GM18499 (cell line): Measurements from ENCODE around the gene ZNF70.
"Not testable (repeated sequence)": the region's sequence is repeated elsewhere in the genome, so short reads cannot be mapped to it uniquely, and the experiment has no call there.

Experiments used
- ATAC-seq: cut with Tn5 transposase; IDR thresholded peaks from one replicate; pipeline ENCODE4 v1.9.1; 2021; ENCODE audit warnings: moderate number of reproducible peaks; ENCODE audit not compliant: insufficient read depth, unreplicated experiment

ZNF70 gene

GRCh38 chr22:23762842-23763578 lies 12.1 kb upstream of the ZNF70 start, which contains the start of gene C22orf15:
Gene C22orf15, plus strand, starts transcription at chr22:23762990. Its CDS starts 317 bp downstream, at chr22:23763307.
- no peak for ATAC-seq

- ATAC-seq: no peak
Observed at GRCh38 chr22:23760056-23760455, 9.1 kb upstream of the ZNF70 start.

GRCh38 chr22:23759566-23759965 lies 8.7 kb upstream of the ZNF70 start:
- ATAC-seq: no peak

DNA sequence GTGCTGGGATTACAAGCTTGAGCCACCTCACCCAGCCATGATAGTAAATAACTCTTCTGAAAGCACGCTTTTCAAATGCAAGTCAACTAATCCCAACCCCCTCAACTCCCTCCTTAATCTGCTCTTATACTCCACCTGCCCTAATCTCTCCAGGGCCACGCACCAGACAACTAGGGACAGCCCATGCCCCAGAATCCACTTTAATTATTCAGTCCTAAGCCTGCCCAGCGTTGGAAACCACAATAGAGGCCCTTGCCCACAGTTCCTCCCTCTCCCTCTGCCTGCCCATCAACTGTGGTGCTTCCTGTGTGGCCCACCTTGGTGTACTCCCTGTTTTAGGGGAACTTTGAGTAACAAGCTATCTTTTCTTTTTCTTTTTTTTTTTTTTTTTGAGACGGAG lies 6.0 kb upstream of the ZNF70 start:
- ATAC-seq: no peak

- ATAC-seq: no peak
Observed at GRCh38 chr22:23755711-23756110, 4.8 kb upstream of the ZNF70 start.

DNA sequence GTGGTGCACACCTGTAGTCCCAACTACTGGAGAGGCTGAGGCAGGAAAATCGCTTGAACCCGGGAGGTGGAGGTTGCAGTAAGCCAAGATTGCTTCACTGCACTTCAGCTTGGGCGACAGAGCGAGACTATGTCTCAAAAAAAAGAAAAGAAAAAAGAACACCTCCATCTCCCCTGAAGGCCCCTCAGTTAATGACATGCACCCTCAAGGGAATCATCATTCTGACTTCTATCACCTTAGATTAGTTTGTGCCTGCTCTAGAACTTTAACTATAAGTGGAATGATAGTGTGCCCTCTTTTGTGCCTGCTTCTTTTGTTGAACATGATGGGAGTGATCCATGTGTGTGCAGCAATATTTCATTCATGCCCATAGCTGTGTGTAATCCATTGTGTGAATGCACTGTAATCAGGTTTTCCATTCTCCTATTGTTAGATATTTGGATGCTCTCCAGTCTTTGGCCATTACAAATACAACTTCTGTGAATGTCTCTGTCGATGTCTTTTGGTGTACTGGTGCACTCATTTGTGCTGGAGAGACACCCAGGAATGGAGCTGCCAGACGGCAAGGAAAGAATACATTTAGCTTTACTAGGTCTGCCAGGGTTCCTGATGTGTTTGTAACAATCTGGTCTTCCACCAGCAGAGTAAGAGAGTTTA lies 4.2 kb upstream of the ZNF70 start:
- no peak for ATAC-seq

DNA sequence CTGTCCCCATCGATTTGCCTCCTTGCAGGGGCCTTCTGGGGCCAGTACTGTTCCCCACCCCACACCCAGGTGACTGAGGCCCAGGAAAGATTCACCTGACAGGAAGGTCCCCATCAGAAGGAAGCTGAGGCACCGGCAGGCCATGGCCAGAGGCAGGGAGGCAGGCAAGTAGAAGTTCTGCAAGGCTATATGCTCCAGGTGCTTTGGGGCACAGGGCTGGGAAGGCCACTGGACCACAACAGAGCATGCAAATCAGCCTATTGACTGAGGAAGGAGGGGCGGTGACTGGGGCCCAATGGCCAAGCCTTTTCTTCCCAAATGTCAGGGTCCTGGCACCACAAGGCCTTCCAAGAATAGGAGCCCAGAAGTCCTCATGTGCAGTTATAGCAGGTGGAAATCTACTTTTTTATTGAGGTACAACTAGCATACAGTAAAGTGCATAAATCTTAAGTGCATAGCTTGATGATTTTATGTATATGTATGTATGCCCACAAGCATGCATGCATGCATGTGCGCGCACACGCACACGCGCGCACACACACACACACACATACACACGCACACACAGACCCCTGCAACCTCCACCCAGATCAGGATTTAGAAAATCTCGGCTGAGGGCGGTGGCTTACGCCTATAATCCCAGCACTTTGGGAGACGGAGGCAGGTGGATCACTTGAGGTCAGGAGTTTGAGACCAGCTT lies 3.5 kb upstream of the ZNF70 start, which contains the start of gene VPREB3:
VPREB3 (minus strand) TSS at position 206 of the 700 bp plus-strand sequence; CDS start at position 144, 62 bp downstream.
- no peak for ATAC-seq

- ATAC-seq: no peak
Observed at GRCh38 chr22:23753385-23753784, 2.5 kb upstream of the ZNF70 start.

- no peak for ATAC-seq
Observed at GRCh38 chr22:23752750-23753149, 1.8 kb upstream of the ZNF70 start.

- no peak for ATAC-seq
Observed at GRCh38 chr22:23752090-23752691, 1.3 kb upstream of the ZNF70 start.

DNA sequence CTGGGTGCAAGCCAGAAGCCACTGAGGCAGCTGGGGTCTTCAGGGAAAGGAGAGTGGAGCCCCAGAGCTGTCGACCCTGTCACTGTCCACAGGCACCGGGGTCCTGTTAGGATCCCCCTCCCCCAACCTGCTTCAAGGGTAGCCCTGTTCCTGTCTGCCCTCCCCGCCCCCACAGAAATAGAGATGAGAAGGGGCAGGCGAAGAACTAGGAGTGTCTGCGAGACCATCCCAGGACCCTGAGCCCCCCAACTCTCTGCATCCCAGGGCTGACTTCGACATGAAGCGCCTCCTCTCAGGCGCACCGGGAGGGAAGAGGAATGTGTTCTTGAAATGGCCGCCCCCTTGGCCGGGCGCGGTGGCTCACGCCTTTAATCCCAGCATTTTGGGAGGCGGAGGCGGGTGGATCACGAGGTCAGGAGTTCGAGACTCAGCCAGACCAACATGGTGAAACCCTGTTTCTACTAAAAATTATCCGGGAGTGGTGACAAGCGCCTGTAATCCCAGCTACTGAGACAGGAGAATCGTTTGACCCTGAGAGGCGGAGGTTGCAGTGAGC lies 607 bp upstream of the ZNF70 start:
- ATAC-seq: no peak

DNA sequence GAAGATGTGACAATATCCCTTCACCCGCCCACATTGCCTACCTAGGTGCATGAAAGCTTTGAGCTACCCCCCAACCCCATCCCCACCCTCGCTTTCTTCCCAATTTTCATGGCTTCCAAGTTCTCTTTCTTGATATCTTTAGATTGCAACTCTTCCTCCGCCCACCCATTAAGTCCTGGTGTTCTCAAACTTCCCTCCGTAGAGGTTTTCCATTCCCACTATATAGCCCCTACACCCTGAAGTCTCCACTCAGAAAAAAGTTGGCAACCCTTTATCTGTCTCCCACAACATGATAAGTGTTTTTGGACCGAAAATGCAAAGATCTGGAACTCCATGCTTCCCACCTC lies 572 bp downstream of the ZNF70 start:
- no peak for ATAC-seq

DNA sequence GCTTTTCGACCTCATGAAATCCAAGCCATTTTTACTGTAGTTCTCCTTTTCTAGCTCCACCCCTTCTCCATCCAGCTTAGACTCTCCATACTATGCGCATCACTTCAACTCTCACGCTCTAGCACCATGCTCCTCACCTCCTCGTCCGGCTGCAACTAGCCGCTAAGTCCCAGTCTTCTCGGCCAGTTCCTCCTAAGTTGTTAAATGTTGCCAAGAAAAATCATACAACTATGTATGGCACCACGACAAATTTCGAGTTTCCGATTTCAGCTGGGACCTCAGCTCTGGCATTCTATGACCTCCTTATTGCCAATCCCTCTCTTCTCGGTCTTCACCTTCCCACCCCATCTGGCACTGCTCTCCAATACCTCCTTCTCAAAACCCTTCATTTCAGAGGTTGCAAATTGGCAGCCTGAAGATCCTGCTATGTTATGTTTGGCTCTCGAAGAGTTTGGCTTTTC lies 1.0 kb downstream of the ZNF70 start:
- ATAC-seq: no peak

- no peak for ATAC-seq
Observed at GRCh38 chr22:23745791-23746190, 5.1 kb downstream of the ZNF70 start.

DNA sequence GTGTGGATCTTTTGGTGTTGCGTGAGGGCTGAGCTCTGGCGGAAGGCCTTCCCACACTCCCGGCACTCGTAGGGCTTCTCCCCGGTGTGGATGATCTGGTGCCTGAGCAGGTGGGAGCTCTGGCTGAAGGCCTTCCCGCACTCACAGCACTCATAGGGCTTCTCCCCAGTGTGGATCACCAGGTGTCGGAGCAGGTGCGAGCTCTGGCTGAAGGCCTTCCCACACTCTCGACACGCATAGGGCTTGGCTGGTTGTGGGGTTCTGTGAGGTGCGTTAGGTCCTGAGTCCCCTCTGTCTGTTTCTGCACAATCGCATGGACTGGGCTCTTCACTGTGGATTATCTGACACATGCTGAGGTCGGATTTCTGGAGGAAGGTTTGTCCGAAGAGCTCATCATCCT lies 6.4 kb downstream of the ZNF70 start:
- no peak for ATAC-seq

DNA sequence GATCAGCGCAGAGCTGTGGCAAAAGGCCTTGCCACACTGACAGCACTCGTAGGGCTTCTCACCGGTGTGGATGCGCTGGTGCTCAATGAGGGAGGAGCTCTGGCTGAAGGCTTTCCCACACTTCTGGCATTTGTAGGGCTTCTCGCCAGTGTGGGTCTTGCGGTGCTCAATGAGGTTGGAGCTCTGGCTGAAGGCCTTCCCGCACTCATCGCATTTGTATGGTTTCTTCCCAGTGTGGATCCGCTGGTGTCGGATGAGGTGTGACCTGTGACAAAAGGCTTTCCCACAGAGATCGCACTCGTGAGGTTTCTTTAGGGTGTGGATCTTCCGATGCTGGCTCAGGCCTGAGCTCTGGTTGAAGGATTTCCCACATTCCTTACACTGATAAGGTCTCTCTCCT lies 6.9 kb downstream of the ZNF70 start:
- no peak for ATAC-seq

DNA sequence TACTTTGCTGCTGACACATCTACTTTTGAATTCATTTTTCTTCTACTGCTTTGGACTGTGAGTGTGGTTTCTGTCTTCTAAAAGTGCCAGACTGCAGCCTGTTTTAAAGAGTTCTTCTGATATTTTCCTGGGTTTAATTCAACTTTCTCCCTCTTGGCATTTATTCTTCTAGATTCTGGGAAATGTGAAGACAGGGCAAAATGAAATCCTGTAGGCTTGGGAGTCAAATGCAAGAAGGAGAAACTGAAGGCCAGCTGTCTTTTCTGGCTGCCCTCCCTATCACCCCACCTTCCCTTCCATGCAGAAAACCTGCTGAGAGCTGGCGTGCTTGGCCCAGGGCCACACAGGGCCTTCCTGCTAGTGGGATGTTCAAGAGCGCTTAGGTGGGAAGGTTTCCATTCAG lies 7.6 kb downstream of the ZNF70 start:
- ATAC-seq: no peak

DNA sequence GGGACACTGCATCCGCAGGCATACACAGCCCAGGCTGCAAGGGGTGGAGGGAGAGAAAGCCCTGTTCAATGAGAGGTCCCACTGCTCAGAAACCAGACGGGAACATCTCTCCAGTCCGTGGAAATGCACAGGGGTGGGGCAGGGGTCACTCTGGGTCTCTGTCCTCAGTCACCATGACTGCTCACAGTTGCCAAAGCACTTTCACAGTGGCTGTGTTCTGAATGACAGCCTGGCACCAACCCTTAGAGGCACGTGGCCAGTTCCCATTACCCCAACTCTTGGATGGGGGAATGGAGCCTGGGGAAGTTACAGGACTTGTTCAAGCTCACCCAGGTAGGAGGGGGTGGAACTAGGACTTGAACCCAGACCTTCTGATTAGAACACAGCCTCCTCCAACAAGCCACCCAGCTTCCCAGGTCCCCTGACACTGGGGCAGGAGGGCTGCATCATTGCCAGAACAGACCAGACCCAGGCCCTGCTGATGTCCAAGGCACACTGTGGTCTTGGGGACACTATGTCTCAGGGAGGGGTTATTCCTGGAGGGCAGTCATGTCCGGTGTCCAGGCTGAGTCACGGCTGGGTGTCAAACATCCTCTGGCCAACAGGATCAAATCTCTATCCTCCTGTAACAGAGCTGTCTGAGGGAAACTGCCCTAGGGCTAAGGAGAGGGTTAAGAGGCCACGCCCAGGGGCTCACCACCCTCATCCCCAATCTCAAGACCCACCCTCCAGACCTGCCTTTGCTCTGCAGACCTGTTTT lies 8.2 kb downstream of the ZNF70 start:
- no peak for ATAC-seq

DNA sequence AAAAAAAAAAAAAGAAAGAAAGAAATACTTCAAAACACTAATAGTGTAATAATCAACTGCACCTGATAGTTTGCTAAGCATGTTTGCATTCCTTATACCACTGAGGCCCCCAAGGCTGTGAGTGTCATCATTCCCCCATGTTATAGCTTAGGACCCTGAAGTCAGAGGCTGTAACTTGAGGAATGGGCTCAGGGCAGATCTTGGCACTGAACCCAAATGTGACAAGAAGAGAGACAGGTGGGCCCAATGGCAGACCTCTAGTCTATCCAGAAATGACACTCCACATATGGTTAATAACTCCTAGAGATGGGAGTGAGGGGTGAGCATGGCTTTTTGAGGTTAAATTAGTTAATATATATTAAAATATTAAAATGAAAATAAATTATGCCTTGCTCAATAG lies 13.2 kb downstream of the ZNF70 start:
- no peak for ATAC-seq

- not testable (repeated sequence) for ATAC-seq
Observed at GRCh38 chr22:23728108-23728507, 22.8 kb downstream of the ZNF70 start.
